GM21423 (cell line): Measurements from ENCODE around the gene MFSD6L.

Experiments
- ATAC-seq: cut with Tn5 transposase; IDR thresholded peaks from one replicate; pipeline ENCODE4 v1.9.1; 2021; ENCODE audit warnings: mild to moderate bottlenecking, moderate library complexity; ENCODE audit not compliant: unreplicated experiment

Gene MFSD6L

DNA sequence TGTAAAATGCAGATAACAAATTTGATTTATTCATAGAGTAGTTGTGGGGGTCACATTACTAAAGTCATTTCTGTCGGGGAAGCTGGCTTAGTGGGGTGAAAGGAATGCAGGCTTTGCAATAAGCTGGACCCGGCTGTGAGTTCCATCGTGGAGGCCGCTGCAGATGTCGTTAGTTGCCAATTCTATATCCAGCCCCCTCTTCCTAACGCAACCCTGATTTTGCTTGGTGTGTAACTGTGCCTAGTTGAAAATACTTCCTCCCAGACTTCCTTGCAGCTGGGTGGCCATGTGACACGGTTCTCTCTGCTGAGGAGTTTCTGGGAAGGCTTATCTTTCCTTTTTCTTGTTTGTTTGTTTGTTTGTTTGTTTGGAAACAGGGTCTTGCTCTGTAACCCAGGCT, 4.5 kb downstream of the MFSD6L start:
- no peak for ATAC-seq

DNA sequence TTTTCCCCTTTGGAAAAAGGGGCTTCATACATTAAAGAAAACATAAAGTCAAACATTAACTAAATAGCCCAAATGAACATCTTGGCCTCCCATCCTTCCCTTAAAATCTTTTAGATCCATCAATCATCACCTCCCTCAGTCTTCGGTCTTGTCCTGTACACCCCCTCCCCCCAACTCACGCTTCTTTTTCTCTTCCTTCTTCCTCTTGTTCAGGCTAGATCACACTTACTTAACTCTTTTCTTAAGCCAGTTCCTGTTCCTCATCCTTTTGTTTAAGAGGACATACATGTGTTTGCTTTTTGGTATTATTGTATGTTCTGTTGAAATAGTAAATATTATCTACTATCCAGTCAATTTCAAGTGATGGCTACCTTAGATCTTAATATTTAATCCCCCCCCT, 5.5 kb downstream of the MFSD6L start:
- no peak for ATAC-seq

DNA sequence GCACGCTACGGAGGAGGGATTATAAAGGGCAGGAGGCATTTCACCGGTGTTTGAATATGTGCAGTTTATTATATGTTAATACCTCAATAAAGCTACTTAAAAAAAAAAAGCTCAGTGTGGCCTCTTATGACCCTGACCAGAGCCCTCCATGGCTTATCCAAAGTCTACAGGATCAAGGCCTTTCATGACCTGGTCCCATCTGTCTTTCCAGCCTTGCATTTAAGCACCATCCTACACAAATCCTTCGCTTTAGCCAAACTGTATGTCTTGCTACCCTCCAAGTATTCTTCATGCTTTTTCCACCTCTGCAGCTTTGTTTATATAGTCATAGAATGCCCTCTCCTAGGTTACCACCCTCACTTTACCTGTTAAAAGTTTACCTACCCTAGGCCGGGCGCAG, 6.5 kb downstream of the MFSD6L start:
- ATAC-seq: no peak

DNA sequence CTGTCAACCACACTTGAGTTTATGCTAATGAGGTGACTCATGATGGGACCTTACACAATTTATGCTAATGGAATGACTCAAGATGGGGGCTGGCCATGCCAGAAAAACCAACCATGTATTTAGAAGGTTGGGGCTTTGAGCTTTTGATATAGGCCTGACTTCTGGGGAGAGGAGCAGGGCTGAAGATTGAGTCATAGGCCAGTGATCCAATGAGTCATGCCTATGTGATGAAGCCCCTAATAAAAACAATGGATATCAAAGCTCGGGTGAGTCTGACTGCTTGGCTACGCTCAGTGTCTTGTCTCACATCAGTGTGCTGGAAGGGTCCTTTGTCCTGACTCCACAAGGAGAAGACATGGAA, 7.3 kb downstream of the MFSD6L start:
- no peak for ATAC-seq

DNA sequence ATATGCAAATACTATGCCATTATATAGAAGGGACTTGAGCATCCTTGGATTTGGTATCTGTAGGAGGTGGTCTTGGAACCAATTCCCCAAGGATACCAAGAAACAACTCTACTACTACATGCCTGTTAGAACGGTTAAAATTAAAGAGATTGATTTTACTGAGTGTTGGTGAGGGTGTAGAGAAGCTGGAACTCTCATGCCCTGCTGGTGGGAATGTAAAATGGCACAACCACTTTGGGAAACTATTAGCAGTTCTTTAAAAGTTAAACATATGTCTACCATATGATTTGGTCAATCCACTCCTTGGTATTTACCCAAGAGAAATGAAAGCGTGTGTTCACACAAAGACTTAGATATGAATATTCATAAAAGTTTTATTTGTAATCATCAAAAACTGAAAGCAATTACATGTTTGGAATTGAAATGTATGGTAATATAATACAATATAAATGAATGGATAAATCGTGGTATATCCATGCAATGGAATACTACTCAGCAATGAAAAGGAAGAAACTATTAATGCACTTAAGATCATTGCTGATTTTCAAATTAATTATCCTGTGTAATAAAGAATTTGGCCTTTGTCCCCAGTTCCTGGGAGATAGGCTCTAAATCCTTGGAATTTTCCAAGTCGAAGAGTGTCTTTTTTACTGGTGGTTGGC, 7.8 kb downstream of the MFSD6L start:
- ATAC-seq: no peak

DNA sequence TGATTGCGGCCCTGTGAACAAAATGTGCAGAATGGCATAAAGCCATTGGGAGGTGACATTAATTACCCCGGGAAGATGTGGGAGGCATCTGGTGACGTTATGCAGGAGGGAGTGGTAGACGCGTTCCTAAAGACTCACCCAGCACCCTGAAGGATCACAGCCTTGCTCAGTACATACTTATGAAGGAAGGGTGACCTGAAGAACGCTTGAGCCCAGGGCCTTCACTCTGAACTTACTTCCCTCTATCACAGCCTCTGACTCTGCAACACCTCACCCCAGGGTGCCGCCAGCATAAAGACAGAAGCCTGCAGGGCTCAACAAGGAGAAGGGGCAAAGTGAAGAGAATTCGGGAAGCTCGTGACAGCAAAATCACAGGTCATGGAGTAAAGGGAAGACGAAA, 9.4 kb downstream of the MFSD6L start:
- ATAC-seq: no peak

DNA sequence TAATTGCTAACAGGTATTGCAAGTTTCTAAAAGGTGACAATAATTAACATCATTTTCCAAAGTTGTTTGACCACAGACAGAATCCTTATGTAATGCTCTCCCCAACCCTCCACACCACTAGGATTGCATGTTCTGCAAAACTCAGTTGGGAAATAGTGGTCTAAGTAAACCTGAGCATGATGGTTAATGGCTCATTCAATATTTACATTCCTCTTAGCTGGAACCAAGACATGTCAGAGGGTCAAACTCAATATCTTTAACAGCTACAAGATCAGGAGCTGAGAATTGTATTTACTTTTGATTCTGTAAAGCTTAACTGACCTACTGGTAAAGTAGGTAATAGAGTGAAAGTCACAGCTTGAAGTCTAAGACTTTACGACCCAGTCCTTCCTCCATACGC, 10.2 kb downstream of the MFSD6L start:
- no peak for ATAC-seq

DNA sequence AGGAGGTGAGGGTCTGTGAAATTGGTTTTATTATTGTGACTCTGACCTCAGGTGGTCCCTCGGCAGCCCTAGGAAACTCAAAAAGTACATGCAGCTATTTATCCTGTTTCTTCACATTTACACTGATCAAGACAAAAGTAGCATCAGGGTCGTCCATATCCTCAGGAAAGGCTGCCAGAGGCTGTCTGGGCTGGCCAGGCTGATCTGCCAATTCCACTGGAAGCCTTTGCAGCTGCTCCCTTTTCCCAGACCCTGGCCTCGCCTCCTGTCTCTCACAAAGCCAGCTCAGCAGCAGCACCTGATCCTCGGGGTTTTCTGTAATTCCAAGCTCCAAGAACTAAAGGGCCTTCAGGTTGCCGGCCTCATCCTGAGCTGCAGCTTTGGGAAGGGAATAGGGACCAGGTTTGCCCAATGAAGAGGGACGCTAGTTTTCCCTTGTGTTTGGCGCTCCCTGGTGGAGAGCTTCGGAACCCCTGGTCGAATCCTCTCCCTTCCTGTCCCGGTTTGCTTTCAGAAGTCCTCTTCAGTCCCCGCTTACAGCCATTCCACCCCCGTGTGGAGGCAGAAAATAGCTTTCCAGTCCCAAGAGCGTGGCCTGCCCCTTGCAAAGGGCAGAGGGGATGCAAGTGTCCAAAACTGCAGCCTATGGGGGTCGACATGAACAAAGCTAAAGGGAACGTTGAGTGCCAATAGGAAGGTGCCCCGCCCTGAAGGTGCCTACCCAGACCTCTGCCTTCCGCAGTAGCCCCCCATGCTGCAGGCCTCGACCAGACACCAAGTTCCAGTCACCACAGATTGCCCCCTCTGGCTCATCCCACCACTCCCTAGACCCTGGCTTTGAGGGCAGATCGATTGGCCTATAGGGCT, 13.4 kb downstream of the MFSD6L start:
- ATAC-seq: no peak

DNA sequence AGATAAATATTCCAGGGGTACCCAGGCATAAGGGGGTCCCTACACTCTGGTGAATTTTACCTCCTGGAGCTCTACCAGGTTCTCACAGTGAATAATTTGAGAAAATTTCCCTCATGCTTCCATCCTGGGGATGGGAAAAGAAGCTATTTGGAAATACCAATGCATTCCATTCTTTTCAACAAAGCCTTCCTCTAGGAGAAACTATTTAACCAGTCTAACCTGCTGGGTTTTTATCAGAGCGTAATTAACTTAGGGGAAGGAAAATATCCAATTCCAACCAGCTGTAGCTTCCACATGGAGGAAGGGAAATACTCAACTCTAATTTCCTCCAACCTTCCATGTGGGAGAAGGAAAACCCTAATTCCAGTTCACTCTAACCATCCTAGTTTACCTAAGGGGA, 17.0 kb downstream of the MFSD6L start:
- no peak for ATAC-seq

DNA sequence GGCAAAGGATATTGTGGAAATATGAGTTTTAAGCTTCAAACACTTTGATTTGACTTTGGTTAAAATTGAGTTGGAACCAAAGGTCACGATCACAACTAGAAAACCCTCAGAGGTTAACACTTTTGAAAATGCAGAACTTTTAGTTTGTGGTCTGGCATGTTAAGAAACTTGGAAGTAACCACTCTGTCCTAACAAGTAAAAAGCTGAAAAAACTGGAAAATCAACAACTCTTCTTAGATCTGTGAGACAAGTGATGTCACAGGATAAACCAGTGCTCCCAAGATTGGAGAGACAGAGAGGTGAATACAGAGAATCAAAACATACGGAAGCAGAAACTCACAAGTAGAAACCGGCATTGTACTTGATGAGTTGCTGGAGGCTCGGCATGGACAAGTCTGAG, 17.4 kb downstream of the MFSD6L start:
- no peak for ATAC-seq

DNA sequence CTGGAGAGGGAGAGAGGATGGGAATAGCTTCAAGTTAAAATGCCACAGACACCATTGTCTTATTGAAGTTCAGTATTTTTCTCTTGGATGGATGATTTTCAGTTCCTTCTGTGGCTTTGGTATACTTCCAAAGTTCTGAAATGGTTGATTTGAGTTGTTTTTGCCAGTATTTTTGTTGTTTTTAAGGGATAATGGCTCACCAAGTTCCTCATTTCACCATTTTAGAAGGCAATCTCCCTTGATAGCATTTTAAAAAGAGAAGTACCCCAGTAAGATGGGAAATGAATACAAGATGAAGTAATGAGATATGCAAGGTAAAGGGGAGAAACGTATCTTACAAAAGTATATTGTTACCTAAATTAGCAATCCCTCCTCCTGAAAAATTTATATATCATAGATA, 22.3 kb downstream of the MFSD6L start:
- ATAC-seq: no peak

DNA sequence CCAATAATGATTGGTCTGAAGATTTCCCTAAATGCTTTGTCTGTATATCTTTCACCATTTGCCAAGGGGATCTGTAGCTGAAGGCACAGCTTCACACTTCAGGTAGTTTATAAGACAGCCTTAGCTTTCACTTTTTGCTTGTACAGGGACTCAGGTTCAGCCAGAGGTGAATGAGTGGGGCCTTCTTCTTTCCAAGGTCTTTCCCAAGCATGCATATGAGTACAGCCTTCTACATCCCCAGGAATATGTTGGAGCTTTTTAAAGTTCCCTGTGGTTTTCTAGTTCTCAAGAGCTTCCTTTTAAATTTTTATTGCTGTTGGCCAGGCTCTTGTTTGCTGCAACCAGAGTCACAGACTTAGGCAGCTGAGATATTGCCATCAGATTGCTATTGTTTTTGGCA, 22.9 kb downstream of the MFSD6L start:
- no peak for ATAC-seq

DNA sequence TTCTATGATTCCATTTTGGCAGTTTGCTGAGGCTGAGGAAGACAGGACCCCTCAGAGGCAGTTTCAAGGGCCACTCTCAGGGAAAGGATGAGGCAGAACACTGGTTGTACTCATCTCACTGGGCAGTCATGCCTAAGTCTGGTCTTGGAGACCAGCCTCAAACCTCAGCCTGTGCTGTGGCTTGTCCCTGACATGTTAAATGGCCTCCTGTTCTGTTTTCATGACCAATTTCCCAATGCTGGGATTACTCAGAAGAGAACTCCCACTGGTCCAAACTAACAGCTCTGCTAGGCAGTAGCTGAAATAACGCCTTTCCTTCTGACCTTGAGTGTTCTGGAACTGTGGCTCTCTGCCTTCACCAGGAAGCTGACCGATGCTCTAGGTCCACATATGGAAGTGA, 32.4 kb downstream of the MFSD6L start:
- no peak for ATAC-seq

DNA sequence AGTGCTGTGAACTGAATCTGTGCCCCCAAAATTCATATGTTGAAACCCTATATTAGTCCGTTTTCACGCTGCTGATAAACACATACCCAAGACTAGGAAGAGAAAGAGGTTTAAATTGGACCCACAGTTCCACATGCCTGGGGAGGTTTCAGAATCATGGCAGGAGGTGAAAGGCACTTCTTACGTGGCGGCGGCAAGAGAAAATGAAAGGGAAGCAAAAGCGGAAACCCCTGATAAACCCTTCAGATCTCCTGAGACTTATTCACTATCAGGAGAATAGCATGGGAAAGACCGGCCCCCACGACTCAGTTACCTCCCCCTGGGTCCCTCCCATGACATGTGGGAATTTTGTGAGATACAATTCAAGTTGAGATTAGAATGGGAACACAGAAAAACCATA, 37.2 kb downstream of the MFSD6L start:
- no peak for ATAC-seq

DNA sequence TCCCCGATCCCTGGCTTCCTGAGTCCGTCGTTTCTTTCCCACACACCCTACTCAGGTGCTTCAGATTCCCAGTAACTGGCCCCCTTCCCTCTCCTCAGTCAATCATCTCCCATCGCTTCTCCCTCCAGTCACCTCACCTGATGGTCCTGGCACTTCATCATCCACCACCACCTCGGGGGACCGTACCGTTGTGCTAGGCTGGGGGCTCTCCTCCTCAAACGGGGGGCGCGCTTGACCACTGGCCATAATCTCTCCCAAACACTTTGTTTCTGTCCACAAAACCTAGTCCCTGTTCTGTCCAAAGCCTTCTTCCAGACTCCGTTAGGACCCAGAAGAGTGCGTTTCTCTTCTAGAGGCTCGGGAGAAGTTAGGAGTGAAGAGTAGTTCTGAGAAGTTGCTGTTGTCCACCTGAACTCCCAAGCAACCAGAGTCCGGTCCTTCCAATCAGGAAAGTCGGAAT, 41.0 kb downstream of the MFSD6L start, which contains the start of gene SPDYE4:
TSS of gene SPDYE4 (minus strand) at position 410 of the 460 bp plus-strand sequence. CDS start at position 246, 164 bp downstream.
- ATAC-seq: no peak

DNA sequence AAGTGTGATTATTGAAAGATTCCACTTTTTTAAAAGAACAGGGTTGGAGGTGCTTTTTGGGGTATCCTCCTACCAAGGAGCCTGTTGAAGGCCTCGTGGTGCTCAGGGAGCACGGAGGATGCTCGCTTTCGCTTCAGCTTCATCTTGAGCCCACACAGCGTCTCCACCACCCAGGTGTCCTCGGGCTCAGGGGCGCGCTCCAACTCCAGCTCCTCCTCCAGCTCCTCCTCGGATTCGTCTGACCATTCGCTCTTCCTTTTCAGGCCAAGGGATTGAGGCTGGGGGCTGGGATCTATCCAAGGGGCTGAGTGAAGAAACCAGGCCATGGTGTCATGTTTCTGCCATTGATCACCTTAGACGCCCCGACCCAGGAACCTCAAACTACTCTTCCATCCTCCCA, 42.0 kb downstream of the MFSD6L start:
- ATAC-seq: no peak

DNA sequence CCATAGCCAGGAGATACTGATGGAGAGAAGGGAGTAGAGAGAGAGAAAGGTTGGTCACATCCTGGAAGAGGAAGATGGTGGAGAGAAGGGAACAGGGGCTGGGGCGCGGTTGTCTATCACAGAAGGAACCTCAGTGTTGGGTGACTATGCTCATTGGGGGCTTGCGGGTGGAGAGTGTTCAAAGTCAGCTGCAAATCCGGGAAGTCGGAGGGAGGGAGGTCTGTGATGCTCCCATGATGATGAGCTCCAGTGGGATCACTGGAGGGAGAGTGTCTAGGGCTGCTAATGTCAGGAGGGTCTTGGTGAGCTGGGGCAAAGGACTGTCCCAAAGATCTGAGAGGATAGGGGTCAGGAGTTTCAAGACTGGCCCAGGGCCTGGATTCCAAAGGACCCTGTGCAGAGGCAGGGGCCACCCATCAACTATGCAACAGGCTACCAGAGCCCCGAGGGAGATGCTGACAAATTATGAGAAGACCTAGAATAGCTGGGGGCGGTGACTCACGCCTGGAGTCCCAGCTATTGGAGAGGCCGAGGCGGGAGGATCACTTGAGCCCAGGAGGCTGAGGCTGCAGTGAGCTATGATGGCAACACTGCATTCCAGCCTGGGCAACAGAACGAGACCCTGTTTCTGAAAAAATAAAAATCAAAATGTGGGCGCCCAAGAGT, 43.4 kb downstream of the MFSD6L start:
- no peak for ATAC-seq

DNA sequence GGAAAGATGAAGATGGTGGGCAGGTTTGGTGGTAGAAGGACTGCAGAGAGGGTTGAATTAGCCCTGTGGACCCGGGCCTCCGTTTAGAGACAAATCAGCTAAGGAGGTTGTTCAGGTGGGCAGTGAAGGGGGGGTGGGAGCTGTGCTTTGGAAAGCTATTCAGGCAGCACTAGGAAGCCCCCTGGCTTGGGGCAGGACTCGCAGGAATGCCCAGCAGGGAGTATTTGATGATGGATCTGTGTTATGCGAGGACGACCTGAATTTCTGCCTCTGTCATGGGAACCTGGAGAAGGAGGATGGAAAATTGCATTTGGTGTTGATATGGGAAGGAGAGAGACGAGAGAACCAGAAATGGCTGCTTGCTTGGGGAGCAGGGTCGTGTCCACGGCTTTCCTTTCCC, 44.3 kb downstream of the MFSD6L start:
- no peak for ATAC-seq

DNA sequence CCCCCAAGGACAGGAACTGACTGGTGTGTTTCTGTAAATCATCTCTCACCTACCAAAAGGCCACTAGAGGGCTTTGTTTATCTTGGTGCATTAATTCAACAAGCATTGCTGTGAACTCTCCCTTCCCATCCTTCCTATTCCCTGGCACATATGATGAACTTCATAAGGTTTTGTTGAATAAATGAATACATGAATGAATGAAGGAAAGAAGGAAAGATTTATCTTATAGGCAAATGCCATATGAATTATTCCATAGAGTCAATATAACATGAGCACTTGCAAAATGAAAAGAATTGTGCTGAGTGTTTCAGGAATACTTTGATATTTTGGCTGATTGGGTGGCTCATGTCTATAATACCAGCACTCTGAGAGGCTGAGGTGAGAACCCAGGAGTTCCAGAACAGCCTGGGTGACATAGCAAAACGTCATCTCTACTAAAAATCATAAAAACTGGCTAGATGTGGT, 45.2 kb downstream of the MFSD6L start:
- no peak for ATAC-seq

DNA sequence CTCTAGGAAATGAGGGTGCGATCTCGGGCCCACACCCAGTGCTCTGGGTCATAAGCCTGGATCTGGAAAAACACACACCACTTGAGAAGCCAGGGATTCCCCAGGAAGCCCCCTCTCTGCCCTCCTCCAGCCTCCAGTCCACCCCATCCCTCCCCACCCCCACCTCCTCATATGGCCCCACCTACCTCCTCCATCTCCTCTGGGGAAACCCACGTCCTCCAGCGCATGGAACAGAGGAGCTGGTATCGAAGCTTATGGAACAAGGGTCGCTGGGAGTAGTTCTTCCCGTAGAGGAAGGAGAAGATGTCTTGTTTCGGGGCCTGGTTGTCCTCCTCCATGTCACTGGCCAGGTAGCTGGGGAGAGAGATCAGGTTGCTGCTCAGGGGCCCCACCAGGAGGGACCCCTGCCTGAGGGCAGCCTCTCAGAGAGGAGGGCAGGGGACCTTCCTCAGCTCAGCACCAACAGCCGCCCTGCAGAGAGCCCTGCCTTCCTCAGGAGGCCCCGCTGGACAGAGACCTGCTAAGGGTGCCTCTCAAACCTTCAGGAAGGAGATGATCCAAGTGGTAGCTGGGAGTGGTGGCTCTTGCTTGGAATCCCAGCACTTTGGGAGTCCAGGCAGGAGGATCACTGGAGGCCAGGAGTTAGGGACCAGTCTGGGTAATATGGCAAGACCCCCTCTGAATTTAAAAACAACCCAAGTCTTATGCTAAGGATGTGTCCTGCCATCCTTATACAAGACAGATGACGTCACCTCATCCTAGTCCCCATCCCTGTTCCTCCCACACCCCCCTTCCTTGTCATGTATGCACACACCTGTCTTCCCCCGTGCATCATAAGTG, 45.8 kb downstream of the MFSD6L start:
- ATAC-seq: no peak

DNA sequence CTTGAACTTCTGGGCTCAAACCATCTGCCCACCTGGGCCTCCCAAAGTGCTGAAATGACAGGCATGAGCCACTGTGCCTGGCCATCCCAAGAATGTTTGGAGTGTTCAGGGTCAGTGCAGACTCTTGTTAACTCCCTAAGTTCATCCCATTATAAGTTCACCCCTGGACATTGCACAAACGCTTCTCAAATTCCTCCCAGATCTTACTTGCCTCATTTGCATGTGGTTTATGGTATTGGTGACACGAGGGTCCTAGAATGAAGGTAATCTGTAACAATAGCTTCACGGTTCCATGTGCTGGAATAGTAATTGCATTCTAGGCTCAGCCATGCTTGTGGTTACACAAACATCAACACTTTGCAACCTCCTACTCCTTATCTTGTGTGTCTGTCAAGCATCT, 49.5 kb downstream of the MFSD6L start:
- ATAC-seq: no peak
